IPS-NIHi11 (cell line): ENCODE data around the gene OPN4.
"Not testable (repeated sequence)": the region's sequence is repeated elsewhere in the genome, so short reads cannot be mapped to it uniquely, and the experiment has no call there.

Experiments
- DNase-seq: peaks from one replicate; pipeline ENCODE4 v3.0.0; 2012; ENCODE audit warnings: mixed read lengths, low spot score

The OPN4 gene

GRCh38 chr10:86654411-86655172 lies at the start of gene OPN4:
Gene OPN4, plus strand, starts transcription at chr10:86654547. Its CDS starts 237 bp downstream, at chr10:86654784.
- DNase-seq, result no peak

- no peak for DNase-seq
These were observed 46.7 kb upstream of the OPN4 start for GRCh38 chr10:86607674-86608073.

- DNase-seq, result no peak
These were observed 44.4 kb upstream of the OPN4 start for GRCh38 chr10:86609920-86610319.

- no peak for DNase-seq
These were observed 43.0 kb upstream of the OPN4 start for GRCh38 chr10:86611386-86611785.

- DNase-seq, result no peak
These were observed 41.3 kb upstream of the OPN4 start for GRCh38 chr10:86613096-86613495.

GRCh38 chr10:86613905-86614304 lies 40.4 kb upstream of the OPN4 start:
- DNase-seq, result no peak

- no peak for DNase-seq
These were observed 39.5 kb upstream of the OPN4 start for GRCh38 chr10:86614853-86615252.

- DNase-seq, result not testable (repeated sequence)
These were observed 37.1 kb upstream of the OPN4 start for GRCh38 chr10:86617278-86617677.

GRCh38 chr10:86628311-86628710 lies 26.0 kb upstream of the OPN4 start:
- no peak for DNase-seq

- DNase-seq, result no peak
These were observed 24.3 kb upstream of the OPN4 start for GRCh38 chr10:86630079-86630478.

- DNase-seq, result peak; percentile 94
These were observed 22.1 kb upstream of the OPN4 start for GRCh38 chr10:86632009-86632800.

- DNase-seq, result no peak
These were observed 21.4 kb upstream of the OPN4 start for GRCh38 chr10:86632951-86633350.

- DNase-seq, result no peak
These were observed 18.9 kb upstream of the OPN4 start for GRCh38 chr10:86635402-86635801.

- DNase-seq, result no peak
These were observed 18.0 kb upstream of the OPN4 start for GRCh38 chr10:86636311-86636710.

- no peak for DNase-seq
These were observed 12.3 kb upstream of the OPN4 start for GRCh38 chr10:86642021-86642420.

- DNase-seq, result no peak
These were observed 11.8 kb upstream of the OPN4 start for GRCh38 chr10:86642499-86642898.

- no peak for DNase-seq
These were observed 10.1 kb upstream of the OPN4 start for GRCh38 chr10:86644152-86644793.

- DNase-seq, result no peak
These were observed 9.4 kb upstream of the OPN4 start for GRCh38 chr10:86644794-86645445.

GRCh38 chr10:86645621-86646165 lies 8.7 kb upstream of the OPN4 start:
- not testable (repeated sequence) for DNase-seq

GRCh38 chr10:86646532-86646931 lies 7.8 kb upstream of the OPN4 start:
- no peak for DNase-seq

- DNase-seq, result no peak
These were observed 7.4 kb upstream of the OPN4 start for GRCh38 chr10:86646933-86647332.
